Endothelial cell of hepatic sinusoid (primary cell): ENCODE results near the gene AMIGO2.
"Not testable (repeated sequence)": the region's sequence is repeated elsewhere in the genome, so short reads cannot be mapped to it uniquely, and the experiment has no call there.

Experiments
- in situ Hi-C: cut with HindIII; loops from 2 replicates; pipeline ENCODE4 v1.10.0; 2017; ENCODE audit warnings: low sequenced_read_pairs

Gene AMIGO2, protein sequence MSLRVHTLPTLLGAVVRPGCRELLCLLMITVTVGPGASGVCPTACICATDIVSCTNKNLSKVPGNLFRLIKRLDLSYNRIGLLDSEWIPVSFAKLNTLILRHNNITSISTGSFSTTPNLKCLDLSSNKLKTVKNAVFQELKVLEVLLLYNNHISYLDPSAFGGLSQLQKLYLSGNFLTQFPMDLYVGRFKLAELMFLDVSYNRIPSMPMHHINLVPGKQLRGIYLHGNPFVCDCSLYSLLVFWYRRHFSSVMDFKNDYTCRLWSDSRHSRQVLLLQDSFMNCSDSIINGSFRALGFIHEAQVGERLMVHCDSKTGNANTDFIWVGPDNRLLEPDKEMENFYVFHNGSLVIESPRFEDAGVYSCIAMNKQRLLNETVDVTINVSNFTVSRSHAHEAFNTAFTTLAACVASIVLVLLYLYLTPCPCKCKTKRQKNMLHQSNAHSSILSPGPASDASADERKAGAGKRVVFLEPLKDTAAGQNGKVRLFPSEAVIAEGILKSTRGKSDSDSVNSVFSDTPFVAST

DNA sequence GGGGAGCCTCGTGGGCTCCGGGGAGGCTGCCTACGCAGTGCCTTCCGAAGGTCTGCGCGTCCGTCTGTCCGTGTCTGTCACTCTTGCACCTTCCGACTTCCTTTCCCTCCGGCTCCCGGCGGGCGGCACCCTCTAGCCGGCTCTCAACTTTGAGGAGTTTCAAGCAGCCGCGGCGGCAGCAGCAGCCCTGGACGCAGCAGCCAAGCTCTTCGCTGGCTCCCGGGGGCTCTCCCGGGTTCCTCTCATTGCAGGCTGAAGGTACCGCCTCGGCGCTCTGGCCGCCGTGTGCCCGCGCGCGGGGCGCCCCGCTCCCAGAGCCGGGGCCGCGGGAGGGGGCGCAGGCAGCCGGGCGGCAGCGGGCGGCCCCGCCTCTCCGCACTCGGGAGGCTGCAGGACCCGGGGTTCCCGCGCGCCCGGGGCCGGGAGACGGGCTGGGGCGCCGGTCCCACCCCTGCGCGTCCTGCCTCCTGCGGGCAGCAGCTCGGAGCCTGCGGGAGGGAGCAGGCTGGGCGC is at the start of gene AMIGO2, which contains the start of gene PCED1B:
Gene AMIGO2 (minus strand): TSS at position 492 of the 513 bp plus-strand sequence. CDS start 957 bp downstream, outside the sequence.
Gene PCED1B (plus strand): TSS at position 154 of the 513 bp plus-strand sequence. CDS start 155,443 bp downstream, outside the sequence.
- in situ Hi-C loops, result no loop called here

DNA sequence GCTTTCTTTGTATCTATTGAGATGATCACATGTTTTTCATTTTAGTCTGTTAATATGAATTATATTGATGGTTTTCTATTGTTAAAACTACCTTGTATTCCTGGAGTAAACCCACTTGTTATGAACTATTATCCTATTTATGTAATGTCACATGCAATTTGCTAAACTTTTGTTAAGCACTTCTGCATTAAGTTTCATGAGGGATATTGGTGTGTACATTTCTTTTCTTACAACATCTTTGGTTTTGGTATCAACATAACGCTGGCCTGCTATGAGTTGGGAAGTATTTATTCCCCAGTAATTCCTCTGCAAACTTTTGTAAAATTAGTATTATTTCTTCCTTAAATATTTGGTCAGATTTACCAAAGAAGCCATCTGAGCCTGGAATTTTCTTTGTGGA is 46.5 kb upstream of the AMIGO2 start:
- in situ Hi-C loops, result no loop called here

DNA sequence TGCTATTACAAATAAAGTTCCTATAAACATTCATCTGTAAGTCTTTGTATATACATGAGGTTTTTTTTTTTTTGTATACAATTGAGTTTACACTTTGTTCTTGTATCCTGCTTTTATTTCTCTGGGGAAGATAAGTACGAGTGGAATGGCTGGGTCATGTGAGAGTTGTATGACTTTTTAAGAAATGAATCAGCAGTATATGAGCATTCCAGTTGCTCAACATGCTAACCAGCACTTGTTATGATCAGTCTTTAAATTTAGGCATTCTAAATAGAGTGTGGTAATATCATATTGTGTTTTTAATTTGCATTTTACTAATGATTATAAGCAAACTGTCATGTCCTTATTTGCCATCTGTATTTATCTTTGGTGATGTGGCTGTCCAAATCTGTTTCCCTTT is 44.7 kb upstream of the AMIGO2 start:
- in situ Hi-C loops, result no loop called here

DNA sequence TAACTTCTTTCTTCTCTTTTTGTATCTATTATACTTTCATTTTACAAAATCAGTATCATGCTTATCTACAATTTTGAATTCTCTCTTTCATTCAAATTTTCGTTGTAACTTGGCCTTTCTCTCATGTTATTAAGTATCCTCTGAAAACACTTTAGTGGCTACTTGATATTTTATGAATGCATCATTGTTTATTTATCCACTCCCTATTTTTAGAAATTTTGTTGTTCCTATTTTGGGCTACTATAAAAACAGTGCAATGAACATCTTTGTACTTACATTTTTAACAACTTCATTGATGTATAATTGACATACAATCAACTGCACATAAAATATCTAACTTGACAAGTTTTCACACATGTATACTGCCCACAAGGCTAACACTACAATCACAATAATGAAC is 44.0 kb upstream of the AMIGO2 start:
- in situ Hi-C loops, result no loop called here

DNA sequence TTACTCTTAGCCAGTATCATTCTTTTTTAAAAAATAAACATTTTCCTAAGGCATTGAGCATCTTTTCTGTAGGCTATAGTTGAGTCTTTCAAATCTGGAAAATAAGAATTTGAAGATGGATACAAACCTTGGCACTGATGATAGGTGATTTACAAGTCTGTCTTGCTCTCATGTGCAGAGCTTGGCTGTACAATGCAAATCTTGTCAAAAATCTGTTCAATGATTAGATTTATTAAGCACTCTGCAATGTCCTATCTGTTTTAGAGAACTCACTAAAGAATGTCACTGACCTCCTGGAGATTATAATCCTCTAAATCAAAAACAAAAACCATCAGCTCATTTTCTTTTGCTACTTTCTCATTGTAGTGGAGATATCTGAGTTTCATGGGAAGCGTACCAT is 42.8 kb upstream of the AMIGO2 start:
- in situ Hi-C loops, result no loop called here

DNA sequence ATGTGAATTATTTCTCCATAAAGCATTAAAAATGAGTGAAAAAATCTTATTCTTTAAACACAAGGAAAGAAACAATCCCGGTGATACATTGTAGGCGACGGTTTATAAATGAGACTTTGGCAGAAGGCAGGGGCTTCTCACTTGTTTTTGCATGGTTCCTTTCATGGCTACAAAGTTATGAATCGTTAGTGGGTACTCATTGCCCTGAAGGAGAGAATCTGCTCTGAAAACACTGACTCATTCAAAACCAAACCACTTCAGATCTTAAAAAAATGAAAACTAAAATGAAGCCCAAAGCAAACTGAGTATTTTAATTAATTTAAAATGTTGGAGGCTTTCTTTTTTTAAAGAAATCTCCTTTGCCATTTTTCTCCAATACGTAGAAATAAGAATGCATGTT is 41.4 kb upstream of the AMIGO2 start:
- in situ Hi-C loops, result no loop called here

DNA sequence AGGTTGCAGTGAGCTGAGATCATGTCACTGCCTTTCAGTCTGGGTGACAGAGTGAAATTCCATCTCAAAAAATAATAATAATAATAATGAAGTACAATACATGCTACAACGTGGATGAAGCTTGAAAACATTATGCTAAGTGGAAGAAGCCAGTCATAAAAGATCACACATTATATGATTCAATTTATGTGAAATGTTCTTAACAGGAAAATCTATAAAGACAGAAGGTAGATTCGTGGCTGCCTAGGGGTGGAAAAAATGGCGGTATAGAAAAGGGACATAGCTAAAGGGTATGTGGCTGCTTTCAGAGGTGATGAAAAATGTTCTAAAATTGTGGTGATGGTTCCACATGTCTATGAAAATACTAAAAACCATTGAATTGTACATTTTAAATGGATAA is 41.0 kb upstream of the AMIGO2 start:
- in situ Hi-C loops, result no loop called here

DNA sequence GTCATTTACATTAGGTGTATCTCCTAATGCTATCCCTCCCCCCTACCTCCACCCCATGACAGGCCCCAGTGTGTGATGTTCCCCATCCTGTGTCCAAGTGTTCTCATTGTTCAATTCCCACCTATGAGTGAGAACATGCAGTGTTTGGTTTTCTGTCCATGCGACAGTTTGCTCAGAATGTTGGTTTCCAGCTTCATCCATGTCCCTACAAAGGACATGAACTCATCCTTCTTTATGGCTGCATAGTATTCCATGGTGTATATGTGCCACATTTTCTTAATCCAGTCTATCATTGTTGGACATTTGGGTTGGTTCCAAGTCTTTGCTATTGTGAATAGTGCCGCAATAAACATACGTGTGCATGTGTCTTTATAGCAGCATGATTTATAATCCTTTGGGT is 37.5 kb upstream of the AMIGO2 start:
- in situ Hi-C loops, result not testable (repeated sequence)

DNA sequence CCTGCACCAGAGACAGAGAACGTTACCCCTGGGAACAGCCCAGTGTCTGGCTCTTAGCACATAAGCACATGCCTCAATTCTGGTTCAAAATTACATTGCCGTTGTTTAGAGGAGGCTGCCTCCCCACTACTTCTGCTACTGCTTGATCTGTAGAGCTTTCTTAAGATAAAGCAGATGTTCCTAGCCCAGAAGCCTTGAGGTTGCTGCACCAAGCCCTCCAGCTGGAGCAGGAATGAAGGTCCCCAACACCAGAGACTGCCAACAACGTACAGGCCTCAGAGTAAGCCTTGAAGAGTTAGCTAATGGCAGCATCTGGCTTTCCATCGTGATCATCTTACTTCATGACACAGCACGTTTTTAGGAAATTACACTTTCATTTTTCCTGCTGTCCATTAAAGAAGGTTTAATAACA is 34.7 kb upstream of the AMIGO2 start:
- in situ Hi-C loops, result no loop called here

DNA sequence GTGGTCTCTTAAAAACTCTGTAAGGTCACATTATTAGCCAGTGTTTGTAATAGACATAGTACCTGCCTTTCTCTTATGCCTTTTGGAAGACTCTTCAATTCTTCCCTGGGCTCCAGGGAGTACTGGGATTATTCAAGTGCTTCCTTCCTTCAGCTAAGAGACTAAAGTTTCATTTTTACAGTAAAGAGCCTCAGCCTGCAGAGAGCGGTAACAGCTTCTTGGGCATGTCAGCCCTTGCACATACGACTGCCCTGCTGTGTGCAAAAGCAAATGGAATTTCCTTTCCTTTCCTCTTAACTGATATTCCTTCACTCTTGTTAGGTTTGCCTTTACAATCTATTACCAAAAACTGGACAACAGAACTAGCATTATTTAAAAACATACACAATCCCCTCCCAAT is 32.9 kb upstream of the AMIGO2 start:
- in situ Hi-C loops, result no loop called here

DNA sequence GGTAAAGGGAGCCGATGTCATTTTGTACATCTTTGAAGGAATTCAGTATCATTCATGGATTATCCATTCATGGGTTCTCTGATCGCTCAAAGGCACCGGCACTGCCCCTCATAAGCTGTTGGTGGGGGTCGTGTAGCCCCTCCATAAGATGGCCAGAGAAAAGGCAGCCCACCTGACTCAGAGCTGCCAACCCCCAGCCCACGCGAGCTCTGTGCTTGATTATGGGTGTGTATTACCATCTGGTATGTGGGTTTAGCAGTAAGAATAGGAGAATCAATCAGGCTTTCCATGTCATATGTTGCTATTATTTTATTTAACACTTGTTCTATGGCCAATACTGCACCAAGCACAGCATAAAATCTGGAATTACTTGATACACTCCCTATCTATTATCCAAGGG is 32.1 kb upstream of the AMIGO2 start:
- in situ Hi-C loops, result no loop called here

DNA sequence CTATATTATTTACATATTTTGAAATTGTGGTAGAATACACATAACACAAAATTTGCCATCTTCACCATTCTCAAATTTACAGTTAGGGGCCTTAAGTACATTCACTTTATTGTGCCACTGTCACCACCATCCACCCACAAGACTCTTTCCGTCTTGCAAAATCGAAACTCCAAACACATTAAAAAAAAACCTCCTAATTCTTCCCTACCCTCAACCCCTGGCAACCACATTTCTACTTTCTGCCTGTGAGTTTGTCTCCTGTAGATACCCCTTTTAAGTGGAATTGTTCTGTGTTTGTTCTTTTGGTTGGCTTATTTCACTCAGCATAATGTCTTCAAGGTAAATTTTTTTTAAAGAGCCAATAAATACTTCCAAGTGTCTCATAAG is 31.6 kb upstream of the AMIGO2 start:
- in situ Hi-C loops, result no loop called here

DNA sequence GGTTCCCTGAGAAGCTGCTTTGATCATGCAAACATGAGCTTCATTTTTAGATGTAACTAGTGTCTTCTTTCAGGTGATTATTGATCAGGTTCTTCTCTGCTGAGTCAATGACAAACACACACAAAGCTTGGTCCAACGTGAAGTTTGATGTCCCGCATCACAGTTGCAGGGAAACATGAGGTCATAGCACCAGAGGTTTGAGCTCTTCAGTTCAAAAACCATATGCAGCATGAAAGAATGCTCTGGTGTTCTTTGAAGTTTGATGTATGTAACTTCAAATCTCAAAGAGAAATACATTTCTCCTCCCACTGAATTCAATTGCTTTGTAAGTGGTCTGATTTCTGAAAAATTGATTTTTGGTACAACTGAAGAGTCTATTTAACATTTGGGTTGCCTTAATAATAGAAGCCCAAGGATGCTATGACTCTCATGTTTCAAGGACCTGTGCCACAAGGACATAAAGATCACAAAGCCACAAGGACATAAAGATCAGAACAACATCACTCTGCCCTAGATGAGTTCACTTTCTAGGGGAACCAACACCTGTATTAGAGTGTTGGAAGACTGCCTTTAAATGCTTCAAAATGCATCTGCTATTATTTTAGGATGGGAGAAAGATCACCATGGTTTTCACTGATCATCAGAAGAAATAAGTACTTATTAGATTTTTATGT is 31.1 kb upstream of the AMIGO2 start:
- in situ Hi-C loops, result no loop called here

DNA sequence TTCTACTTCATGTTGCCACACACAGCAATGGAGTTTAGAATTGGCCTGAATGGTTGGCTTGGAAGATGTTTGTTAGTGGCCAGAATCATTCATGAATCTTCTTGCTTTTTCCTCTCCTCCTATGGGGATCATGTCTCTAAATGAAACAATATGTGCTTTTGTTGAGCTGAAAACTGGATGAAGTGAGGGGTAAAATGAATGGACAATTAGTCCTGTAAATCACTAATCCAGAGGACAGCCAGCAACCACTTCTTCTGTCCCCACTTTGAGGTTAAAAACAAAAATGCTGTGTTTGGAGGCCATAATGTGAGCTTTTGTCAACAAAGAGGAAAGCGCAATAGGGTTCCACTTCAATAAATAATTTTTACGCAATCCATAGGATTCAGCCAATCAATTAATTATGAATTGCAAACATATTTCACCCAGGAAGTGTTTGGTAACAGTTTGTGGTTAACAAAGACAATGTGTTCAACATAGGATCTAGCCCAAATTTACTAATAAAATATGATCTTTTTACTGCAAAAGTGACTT is 30.3 kb upstream of the AMIGO2 start:
- in situ Hi-C loops, result no loop called here

DNA sequence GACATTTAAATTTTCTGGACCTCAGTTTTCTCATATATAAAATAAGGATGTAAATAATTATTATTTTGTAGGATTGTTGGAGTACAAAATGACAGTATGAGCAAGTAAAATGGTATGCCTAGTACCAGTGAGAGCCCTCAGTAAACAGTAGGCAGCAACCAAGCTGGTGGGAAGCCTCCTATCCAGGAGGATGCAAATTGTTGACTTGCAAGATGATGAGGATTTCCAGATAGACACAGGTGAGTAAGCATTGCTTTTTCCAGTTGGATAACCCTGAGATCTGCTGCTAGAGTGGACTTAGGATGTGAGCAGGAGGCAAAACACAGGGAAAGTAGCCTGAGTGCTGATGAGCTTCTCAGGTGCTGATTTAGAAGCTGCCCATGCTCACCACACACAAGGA is 28.2 kb upstream of the AMIGO2 start:
- in situ Hi-C loops, result no loop called here

DNA sequence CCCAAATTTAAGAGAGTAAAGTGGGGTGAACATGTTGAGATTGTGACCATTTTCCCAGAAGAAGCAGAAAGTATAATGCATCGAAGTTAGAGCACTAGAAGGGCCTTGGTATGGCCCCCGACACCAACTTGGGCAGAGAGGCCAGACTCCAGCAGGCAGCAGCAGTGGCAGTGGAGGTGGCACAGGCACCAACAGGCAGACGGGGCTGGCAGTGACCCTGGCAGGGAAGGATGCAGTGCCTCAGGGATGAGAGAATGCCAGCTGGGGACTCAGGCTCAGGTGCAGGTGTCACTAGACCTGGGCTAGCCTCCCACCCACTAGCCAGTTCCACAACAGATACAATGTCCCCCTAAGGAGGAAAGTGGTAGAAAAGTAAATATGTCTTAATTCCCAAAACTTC is 27.7 kb upstream of the AMIGO2 start:
- in situ Hi-C loops, result no loop called here

DNA sequence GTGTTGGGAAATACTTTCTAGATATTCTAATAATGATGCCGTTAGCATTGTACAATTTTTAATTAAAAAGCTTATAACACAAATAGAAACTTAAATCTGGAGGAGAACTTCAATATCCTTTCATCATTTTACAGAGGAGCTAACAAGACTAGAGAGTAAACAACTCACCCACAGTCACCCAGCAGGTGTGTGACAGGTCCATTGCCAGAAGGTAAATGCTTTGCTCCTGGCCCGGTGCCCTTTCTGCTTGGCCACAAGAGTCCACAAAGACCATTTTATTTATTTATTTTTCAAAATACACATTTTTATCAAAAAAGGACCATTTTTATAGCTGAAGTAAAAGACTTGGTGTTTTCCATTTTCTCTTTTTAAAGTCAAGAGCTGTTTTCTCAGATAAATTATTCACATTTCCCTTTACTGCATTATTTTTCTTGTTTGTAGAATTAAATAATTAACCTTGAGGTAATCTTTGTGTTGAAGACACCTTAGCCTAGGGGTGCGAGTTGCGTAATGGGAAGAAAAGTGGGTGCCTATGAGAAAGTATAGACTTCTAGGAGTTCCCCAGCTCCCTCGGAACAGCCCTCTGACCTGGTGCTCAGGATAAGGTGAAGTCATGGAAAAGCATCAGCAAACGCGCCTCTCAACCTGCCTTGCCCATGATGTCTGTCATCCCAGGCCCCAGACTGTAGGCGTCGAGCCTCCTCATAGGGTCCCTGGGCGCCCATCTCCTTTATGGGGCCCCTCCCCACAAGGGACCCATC is 26.3 kb upstream of the AMIGO2 start:
- in situ Hi-C loops, result no loop called here

DNA sequence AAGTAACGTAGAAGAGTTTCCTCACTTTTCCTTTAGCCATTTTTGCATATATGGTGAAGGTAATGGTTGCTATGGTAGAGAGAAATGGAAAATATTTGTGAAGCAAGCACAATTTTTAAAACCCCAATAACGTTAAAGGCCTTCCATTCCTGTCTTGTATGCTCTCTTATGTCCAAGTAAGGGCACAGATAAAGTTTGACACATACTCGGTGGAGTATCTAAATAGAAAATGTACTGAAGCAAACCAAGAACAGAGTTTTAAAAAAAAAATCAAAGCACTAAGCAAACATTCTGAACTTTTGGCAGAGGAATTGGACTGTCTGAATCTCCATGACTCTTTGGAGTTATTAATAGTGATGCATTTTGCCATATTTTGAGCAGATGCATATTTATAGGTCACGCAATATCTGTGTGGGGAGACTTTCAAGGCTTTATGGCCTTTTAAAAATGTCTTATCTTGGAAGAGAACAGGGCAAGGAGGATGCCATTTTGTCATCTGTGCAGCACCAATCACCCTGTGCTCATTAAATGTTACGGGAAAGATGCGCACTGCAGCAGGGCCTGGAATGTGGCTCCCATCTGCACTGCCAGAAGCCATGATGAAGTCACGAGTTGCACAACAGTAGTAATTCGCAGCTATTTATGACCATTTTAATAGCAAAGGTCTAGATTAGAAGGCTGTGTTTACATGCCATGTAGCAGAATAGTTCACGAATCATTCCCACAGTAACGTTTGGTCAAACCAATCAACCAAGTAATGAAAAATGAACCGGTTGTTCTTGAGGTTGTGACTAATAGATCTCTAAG is 23.3 kb upstream of the AMIGO2 start:
- in situ Hi-C loops, result no loop called here

DNA sequence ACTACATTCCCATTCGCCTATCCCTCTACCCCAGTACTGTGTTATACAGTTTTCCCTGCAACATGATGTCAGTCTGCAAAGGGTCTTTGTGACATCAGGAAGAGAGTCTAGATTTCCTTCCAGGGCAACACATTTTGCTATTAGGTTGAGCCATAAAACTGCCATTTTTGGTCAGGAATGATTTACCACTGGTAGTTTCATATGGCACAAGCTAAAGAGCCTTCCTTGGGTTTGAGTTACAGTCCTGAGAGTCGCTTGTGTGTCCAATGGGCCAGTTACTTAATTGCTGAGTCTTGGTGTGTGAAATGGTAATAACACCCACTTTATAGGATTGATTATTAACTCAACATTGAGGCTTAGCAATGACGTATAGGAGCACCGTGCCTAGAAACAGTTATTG is 22.6 kb upstream of the AMIGO2 start:
- in situ Hi-C loops, result no loop called here

DNA sequence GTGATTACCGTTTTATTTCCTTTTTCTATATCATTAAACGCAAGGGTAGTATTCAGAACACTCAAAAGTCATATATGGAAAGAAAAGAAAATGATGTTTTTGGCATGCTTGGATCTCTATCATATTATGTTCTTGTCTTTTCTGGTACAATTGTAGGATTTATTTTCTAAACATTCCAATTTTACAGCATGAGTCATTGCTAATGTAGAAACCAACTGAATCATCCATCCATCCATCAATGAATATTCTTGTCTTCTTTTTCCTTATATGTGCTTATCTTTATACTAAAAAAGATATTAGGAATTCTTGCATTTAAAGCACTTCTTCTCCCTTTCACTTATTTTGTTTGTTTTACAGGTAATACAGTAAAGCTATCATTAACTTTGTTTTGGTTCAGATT is 20.4 kb upstream of the AMIGO2 start:
- in situ Hi-C loops, result no loop called here
